NCI-H226 (cell line): ENCODE results near the gene LRFN5.
"Not testable (repeated sequence)": the region's sequence is repeated elsewhere in the genome, so short reads cannot be mapped to it uniquely, and the experiment has no call there.

Experiments
- DNase-seq: peaks from one replicate; pipeline ENCODE4 v3.0.0-alpha.2; 2015

The LRFN5 gene

DNA sequence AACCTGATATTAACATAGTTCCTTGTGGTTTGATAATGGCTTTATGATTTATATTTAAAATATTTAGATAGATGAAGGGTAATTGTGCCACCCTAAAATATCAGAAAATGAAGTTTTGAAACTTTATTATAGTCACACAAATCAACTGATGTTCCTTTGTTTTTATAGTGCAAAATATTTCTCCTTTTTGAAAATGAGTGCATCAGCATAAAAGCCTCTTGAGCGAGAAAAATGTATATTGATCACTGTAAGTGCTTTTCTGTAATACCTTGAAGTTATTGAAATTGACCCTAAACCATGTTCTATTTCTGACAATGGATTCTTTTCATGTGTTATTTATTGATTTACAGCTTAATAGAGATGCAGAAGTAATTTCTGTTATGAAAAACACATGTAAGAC lies 35.0 kb downstream of the LRFN5 start:
- no peak for DNase-seq

DNA sequence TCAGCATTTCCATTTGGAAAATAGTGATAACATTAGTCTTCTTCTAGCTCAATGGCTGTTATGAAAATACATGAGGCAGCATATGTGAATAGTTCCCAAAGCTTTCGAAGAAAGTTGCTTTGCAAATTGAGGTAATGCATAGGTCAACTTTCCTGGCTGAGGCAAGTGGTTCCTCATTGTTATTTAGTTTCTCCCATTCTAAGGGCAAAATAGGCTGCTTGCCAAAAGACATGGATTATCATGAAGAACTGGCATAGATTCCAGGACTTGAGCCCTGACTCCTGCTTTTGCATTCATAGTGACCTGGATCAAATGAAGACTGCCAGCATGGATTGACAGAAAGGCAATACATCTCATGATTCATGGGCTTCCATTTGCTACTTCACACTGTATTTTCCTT lies 35.7 kb downstream of the LRFN5 start:
- no peak for DNase-seq

DNA sequence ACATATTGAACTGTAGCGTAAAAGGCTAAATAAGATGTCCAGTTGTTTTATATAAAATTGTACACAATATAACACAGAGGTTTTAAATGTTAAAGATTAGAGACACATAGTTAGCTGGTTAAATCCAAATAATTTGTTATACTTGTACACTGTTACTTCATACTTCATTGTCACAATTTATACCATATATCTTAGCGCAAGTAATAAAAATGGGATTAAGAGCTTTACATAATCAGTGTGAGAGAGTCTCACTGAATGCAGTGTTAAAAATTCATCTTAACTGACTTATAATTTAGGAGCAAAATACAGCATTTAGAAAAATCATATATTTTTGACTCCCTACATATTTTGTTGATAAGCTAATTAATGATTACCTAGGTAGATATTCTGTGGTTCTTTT lies 36.1 kb downstream of the LRFN5 start:
- DNase-seq = no peak

DNA sequence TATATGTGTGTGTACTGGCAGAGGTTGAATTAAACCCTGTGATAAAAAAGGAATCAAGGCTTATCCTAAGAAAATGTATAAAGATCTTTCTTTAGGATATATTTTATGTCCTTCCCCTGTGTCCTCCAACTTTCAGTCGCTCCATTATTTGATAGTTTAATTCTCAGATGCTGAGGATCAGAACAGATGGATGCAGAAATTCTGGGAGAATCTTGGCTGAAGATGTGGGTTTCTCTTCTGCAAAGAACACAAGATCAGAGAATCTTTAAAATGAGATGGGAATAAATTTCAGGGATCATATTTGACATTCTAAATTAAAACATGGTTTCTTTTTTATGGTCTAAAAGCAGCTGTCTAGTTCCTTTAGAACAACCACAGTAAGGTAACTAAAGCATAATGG lies 37.9 kb downstream of the LRFN5 start:
- no peak for DNase-seq

DNA sequence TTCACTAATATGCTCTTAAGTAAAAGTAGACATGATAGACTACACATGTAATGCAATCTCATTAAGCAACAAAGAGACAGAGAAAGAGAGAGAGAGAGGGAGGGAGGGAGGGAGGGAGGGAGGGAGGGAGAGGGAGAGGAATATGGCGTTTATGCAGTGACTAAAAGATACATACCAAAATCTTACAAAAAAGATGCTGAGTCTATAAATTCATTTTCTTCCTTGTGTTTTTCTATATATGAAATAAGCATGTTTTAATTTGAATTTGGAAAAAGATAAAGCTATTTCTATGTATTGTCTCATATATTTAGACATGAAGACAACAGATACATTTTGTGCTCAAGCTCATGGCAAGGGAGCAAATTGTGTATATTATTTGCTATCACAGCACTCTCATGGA lies 44.1 kb downstream of the LRFN5 start:
- no peak for DNase-seq

DNA sequence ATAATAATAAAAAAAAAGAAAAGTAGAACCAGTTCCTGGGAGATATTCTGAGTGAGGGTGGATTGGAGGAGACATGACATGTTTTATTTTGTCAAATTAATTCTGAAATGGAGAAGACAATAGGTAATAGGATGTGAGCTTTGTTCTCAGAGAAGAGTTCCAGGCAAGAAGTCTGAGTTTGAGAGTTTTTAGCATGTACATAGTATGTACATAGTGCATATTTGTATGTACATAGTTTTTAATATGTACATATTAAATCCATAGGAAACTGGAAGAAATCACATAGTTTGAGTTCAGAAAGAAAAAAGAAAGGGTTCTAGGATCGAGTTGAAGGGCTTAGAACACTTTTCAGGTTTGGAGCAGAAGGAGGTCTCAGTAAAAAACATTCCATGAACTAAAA lies 47.5 kb downstream of the LRFN5 start:
- DNase-seq = no peak

DNA sequence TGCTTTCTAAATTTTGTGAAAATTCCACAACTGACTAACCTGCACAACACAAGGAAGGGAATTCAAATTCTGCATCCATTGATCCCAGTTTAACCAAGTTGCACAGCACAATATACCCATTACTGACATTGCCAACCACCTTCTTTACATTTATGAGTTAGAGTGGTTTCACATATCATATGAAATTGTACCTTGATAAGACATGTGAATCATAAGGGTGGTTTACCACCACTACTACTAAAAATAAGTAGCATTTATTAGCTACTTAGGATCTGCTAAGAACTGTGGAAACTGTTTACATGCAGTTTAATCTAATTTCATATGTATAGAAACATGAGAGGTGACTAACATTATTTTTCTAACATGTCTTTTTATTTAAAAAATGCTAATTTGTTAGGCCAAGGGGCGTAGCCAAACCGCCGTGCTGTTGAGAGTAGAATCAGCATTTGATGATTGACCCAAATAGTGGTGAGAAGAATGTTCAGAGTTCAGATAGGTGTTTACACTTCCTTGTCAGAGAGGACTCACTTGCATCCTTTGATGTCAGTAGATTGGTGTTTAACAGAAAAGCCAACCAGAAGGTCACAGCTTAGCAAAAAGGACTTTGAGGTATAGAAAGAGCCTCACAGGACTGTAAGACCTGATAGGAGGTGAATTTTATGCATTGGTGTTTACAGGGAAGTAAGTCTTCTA lies 56.2 kb downstream of the LRFN5 start:
- DNase-seq = peak; percentile 29

DNA sequence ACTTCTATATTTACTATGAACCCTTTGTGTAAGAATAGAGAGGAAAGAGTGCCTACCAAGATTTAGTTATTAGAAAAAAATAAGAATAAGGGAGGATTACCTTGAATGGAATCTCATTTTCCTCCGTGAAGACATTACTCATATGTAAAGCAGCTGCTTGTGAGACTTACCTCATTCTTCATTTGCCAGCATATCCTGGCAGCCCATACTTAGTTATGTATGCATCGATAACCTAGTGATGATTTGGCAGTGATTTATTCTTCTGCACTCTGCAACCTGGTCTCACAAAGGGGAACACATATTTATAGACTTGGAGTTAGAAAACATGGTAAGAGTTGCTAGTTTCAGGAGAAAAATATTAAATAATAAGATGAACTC lies 56.8 kb downstream of the LRFN5 start:
- peak; percentile 73 for DNase-seq

DNA sequence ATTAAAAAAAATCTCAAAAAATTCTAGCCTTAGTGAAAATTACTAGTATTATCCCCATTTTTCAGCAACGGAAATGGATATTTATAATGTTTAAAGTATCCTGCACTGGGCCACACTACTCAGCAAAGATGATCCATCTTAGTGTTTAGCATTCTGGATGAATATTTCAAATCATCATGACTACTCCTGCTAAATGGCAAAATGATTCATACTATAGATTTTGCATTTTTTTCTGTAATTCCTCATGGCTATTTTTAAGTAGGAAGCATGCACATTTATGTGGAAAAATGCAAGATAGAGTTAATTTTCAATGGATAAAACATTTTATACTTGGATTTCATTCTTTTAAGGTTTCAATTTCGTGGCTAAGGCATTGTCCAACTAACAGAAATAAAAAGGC lies 59.6 kb downstream of the LRFN5 start:
- no peak for DNase-seq

DNA sequence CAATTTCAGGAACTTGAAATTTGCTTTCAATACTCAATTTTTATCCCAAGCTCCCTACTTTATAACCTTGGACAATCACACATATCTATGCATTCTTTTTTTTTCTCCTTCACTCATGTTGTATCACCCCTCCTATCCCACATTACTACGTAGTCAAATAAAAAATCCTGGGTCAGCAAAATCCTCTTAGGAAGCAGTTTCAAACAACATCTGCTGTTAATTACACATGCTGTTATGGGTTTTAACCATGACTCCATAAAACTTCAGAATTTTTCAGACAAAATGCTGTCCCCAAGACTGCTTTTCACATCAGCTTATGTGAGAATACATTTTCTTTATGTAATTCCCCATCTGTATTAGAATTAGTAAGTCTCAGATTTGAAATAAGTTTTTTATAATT lies 61.7 kb downstream of the LRFN5 start:
- no peak for DNase-seq

DNA sequence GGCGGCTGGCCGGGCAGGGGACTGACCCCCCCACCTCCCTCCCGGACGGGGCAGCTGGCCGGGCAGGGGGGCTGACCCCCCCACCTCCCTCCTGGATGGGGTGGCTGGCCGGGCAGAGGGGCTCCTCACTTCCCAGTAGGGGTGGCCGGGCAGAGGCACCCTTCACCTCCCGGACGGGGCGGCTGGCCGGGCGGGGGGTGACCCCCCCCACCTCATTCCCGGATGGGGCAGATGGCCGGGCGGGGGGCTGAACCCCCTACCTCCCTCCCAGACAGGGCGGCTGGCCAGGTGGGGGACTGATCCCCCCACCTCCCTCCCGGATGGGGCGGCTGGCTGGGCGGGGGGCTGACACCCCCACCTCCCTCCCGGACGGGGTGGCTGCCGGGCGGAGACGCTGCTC lies 66.9 kb downstream of the LRFN5 start:
- not testable (repeated sequence) for DNase-seq

DNA sequence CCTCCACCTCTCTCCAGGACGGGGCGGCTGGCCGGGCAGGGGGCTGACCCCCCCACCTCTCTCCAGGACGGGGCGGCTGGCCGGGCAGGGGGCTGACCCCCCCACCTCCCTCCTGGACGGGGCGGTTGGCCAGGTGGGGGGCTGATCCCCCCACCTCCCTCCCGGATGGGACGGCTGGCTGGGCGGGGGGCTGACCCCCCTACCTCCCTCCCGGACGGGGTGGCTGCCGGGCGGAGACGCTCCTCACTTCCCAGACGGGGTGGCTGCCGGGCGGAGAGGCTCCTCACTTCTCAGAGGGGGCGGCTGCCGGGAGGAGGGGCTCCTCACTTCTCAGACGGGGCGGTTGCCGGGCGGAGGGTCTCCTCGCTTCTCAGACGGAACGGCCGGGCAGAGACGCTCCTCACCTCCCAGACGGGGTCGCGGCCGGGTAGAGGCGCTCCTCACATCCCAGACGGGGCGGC lies 67.9 kb downstream of the LRFN5 start:
- DNase-seq = not testable (repeated sequence)

DNA sequence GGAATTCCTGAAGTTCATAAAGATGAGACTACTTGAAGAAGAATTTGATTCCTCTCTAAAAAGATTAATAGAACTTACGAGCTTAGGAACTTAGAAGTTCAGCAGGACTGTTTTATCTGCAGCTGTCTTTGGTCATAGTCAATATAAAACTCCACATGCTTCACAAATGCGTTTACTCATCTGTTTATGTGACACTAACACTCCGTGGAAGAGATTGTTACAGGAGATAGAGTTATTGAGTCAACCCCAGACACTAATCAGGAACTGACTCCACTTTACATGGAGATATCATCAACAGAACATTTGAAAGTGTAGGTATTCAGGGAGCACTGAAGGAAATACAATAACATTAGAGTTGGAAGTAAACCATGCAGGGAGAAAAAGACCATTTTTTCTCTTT lies 92.8 kb downstream of the LRFN5 start:
- no peak for DNase-seq

DNA sequence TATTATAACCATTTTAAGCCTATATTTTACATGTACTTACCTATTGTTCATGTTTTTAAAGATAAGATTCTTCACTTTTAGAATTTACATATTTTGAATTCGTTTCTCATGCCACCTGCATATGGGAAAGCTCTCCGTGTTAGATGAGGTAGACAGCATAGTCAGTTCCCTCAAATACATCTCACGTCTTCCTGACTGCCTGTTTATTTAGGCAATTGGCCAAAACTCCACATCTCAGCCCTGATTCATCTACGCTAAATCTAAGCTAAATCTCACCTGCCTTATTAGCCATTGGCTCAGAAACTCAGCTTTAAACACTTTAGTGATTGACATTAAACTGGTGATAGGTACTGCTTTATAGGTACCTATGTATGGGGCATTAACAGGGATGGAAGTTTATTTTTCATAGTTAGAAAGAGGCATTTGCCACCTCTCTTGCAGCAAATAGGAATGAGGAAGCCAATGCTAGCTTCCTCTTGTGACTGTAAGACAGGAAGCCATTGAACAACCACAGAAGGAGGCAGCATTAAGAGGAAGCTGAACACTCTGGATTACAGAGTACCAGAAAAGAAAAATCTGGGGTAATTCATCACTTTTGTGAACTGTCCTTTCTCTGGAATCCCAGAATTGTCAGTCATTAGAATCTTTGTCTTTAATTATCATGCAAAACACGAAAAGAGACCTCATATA lies 111.9 kb downstream of the LRFN5 start:
- DNase-seq = no peak

DNA sequence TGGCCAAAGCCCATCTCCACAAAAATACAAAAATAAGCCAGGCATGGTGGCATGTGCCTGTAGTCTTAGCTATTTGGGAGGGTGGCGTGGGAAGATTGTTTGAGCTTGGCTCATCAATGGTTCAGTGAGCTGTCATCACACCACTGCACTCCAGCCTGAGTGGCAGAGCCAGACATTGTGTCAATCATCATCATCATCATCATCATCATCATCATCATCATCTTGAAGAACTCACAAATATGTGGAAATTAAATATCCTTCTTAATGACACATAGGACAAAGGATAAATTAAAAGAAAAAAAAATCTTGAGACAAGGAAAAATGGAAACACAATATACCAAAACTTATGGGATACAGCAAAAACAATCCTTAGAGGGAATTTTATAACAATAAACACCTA lies 132.5 kb downstream of the LRFN5 start:
- no peak for DNase-seq

DNA sequence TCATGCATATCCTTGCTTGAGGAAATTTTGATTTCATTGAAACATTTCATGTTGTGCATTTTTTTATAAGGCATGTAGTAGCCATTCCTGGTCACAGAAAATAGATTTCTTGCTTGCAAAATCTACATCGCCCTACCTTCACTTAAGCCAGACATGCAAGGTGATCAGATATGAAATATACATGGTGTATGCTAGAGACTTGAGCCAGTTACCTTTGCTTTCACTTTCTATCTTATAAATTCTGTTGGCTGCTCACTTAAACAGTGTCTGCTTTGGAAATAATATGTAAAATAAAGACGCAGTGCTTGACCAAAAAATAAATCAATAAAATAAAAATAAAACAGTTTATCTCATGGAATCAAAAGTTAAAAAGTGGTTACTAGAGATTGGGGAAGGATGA lies 136.5 kb downstream of the LRFN5 start:
- DNase-seq = no peak

DNA sequence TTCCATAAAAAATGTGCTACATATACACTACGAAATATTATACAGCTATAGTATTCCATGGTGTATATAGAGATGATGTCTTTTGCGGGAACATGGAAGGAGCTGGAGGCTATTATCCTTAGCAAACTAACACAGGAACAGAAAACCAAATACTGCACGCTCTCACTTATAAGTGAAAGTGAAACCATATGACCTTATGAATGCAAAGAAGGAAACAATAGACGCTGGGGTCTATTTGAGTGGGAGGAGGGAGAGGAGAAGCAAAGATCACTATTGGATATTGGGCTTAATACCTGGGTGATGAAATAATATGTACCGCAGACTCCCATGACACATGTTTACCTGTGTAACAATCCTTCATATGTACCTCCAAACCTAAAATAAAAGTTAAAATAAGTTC lies 142.8 kb downstream of the LRFN5 start:
- DNase-seq = no peak

DNA sequence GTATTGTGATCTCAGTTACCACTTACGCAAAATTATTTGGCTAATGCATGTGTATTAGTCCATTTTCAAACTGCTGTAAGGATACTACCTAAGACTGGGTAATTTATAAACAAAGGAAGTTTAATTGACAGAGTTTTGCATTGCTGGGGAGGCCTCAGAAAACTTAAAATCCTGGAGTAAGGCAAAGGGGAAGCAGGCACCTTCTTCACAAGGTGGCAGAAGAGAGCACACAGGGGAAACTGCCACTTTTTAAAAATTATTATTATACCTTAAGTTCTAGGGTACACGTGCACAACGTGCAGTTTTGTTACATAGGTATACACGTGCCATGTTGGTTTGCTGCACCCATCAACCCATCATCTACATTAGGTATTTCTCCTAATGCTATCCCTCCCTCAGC lies 143.9 kb downstream of the LRFN5 start:
- not testable (repeated sequence) for DNase-seq

DNA sequence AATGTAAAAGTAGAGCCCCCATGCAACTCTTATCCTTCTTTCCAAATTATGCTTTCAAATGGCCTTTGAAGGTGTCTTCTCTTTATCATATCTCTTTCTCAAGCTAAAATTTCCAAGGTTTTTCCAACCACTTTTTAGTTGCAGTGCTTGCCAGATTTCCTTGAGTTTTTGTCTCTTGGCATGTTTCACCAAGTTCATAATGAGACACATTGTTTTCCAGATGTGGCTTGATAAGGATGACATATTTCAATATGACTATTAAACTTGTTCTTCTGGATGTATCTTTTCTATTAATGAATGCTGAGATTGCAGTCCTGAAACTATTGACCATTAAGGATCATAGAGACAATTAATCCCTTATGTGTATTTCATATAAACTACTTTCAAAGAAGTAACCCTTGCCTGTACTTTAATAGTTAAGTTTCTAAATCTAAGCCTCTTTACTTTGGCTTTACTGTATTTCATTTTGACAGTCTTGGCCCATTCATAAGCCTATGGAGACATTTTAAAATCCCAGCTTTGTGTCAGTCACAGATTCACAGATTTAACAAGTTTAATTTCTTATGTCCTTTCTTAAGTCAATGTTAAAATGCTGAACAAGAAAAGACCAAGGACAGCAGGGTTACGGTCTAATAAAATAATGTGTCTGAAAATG lies 151.5 kb downstream of the LRFN5 start:
- no peak for DNase-seq

DNA sequence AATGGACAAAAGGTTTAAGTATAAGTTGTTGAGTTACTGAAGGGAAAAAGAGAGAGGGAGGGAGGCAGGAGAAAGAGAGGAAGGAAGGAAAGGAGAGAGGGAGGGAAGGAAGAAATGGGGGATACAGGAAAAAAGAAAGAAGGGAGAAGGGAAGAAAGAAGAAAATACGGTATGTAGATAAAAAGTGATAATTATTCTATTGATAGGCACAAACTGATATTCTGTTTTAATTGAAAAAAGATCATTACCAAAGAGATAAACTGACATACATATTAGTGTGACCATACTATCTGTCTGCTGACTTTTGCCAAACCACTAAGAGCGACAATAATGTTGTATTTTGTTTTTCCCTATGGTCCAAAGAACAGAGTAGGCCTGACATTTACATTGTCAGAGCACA lies 154.5 kb downstream of the LRFN5 start:
- DNase-seq = no peak

DNA sequence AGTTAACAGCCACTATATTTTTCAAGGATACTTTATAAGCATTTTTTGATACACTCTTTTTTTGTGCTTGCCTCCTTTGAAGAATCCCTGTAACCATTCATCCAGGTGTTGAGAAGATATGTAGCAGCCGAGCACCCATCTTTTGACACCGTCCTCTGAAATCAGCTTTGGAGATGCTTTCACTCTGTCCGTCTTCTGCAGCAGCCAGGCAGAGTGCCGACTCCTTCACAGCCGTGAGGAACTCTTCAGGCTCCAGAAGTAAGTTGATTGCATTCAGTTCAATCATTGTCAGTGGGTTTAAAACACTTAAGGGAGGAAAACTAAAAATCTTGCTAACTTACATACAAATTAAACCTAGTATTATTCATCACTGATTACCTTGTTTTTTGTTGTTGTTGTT lies 160.1 kb downstream of the LRFN5 start:
- no peak for DNase-seq

DNA sequence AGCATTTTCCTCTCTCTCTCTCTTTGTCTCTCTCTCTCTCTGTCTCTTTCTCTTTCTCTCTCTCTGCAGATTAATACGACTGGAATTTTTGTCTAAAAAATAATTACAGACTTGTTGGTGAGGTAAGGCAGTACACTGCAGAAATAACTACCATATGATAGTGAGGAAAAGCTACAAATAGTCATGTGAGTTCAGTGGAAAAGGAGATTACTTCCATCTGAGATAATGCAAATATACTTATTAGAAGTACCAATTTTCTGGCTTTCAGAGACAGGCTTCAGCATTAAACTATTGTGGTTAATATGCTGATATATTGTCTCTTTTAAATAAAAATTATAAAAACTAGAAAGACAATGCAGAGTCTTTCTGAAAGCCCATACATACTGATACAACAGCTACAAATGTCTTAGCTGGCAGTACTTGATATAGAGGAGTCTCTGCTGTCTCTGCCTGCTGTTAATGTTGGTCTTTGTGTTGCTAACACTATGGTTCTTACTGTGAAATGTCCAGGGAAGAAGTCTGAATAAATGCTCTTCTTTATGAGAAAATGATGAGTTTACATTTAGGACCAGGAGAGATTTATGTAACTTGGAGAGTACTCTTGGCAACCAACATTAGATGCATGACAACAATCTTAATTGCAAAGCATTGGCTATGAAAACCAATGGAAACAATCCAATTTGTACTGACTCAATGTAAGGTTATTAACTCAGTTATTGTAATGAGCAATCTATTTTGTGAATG lies 167.0 kb downstream of the LRFN5 start:
- DNase-seq = no peak

DNA sequence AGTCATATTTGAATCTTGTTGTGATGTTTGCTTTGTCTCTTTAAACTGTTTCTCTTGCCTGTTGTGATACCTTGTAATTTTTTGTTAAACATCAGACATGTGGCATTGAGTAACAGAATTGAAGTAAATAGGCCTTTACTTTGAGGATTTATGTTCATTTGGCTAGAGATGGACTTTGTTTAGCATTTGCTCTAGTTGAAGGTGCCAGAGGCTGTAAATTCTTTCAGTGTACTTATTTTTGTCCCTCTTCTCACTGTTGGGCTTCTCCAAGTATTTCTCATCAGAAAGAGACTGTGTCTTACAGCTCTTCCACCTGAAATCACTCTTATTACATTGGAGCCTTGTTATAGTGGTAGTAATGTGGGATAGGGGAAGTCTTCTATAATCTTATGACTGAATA lies 175.8 kb downstream of the LRFN5 start:
- DNase-seq = no peak

DNA sequence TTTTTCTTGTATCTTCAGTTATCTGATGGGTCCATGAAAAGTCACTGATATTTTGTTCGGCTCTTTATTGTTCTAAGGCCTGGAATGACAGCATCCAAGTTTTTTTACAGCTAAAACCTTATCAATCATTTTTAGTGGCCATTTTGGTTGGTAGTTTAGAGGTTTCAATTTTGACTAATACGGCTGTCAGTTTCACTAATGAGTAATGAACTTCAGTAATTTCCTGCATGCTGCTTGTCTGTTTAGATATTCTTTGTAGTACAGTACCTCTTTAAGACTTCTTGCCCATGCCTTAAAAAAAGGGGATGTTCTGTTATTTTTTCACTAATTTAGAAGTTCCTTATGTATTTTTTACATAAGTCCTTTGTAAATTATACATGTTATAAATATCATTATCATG lies 176.7 kb downstream of the LRFN5 start:
- DNase-seq = no peak
